Effector memory CD4-positive, alpha-beta T cell (primary cell): Measurements from ENCODE around the gene SLC25A43.
"Not testable (repeated sequence)": the region's sequence is repeated elsewhere in the genome, so short reads cannot be mapped to it uniquely, and the experiment has no call there.

Experiments used
- DNase-seq, 3 donors: peaks; one replicate each; pipeline ENCODE4 v3.0.0-alpha.2; 2020
- H3K27ac ChIP-seq: 2 replicates; pipeline ENCODE4 v1.7.0; 2013; ENCODE audit warnings: mild to moderate bottlenecking, low read length, moderate library complexity; ENCODE audit not compliant: insufficient read depth, poor library complexity, severe bottlenecking
- H3K27me3 ChIP-seq: replicated peaks from 2 replicates; pipeline ENCODE4 v1.7.0; 2013; ENCODE audit warnings: mild to moderate bottlenecking, low read length; ENCODE audit not compliant: insufficient read depth, control insufficient read depth, poor library complexity, severe bottlenecking
- H3K36me3 ChIP-seq: 2 replicates; pipeline ENCODE4 v1.7.0; 2013; ENCODE audit warnings: mild to moderate bottlenecking, low read length, moderate library complexity; ENCODE audit not compliant: control insufficient read depth, insufficient read depth
- H3K4me1 ChIP-seq: 2 replicates; pipeline ENCODE4 v1.7.0; 2013; ENCODE audit warnings: low read length, mild to moderate bottlenecking; ENCODE audit not compliant: control insufficient read depth, insufficient read depth, poor library complexity, severe bottlenecking
- H3K4me3 ChIP-seq: 2 replicates; pipeline ENCODE4 v1.7.0; 2013; ENCODE audit warnings: low read length, low read depth, mild to moderate bottlenecking; ENCODE audit not compliant: insufficient read depth, poor library complexity, severe bottlenecking
- H3K9me3 ChIP-seq: 2 replicates; pipeline ENCODE4 v1.7.0; 2013; ENCODE audit warnings: mild to moderate bottlenecking, low read length, moderate library complexity; ENCODE audit not compliant: control insufficient read depth

SLC25A43 gene

DNA sequence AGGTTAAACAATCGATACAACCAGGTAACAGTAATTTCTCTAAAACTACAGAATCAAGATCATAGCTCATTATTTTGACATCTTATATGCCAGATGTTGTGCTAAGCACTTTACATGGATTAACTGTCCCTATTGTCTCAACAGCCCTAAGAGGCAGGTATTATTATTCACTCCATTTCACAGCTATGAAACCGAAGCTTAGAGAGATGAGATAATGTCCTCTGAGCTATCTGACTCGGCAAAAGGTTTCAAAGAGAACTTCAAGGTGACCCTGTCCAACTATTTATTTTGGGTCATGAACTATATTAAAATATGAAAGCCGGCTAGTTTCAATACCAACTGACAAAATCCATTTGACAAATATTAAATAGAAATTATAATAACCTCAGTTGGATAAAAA lies 79.4 kb downstream of the SLC25A43 start:
- H3K36me3 ChIP-seq = no peaks in the 10 kb centered on the region
- H3K27ac ChIP-seq = no peak overlapping the region
- H3K4me3 ChIP-seq = no peak overlapping the region
- no peak for DNase-seq
- H3K27me3 ChIP-seq = no peaks in the 10 kb centered on the region
- no peaks in the 10 kb centered on the region for H3K4me1 ChIP-seq
- H3K9me3 ChIP-seq = no peaks in the 10 kb centered on the region

DNA sequence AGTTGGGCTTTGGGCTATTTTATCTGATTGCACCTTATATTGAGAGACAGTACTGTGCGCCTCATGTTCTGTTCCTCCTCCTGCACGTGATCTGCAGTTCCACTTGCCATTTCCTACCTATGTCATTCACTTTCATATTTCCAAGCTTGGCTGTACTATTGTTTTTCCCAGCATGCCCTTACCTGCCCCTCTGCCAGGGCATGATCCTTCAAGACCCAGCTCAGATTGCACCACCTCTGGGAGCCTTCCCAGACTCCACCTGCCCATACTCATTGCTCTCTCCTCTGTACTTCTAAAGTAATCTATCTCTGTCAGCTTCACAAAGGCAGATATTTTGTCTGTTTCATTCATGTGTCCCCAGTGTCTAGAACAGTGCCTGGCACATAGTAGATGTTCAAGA lies 80.7 kb downstream of the SLC25A43 start:
- H3K27ac ChIP-seq = no peak overlapping the region
- no peaks in the 10 kb centered on the region for H3K9me3 ChIP-seq
- no peak for DNase-seq
- no peak overlapping the region for H3K4me3 ChIP-seq
- no peaks in the 10 kb centered on the region for H3K36me3 ChIP-seq
- no peaks in the 10 kb centered on the region for H3K4me1 ChIP-seq
- no peaks in the 10 kb centered on the region for H3K27me3 ChIP-seq

DNA sequence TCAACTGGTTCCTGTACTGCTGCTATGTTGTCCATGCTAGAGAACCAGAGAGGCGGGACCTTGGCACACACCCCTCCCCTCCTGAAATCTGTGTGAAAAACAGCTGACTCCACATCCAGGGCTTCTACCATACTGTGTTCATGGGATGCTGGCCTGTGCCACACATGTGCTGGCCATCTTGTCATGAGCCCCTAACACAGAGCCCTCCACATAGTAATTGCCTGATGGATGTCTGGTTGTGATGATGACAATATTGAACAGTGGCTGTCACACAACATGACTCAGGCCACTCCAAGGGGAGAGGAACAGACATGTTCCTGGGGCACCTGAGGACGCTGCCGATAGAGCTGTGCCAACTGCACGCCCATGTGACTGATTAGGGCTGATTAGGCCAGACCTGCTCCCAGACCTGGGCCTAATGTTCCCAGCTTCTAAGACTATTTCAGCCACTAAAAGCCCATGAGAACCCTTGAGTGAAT lies 82.2 kb downstream of the SLC25A43 start:
- Histone ChIP-seq H3K4me1 (no peaks in the 10 kb centered on the region), H3K36me3 (no peaks in the 10 kb centered on the region), H3K4me3 (no peak overlapping the region), H3K27me3 (no peaks in the 10 kb centered on the region), H3K9me3 (no peaks in the 10 kb centered on the region), H3K27ac (no peak overlapping the region)
- no peak for DNase-seq

DNA sequence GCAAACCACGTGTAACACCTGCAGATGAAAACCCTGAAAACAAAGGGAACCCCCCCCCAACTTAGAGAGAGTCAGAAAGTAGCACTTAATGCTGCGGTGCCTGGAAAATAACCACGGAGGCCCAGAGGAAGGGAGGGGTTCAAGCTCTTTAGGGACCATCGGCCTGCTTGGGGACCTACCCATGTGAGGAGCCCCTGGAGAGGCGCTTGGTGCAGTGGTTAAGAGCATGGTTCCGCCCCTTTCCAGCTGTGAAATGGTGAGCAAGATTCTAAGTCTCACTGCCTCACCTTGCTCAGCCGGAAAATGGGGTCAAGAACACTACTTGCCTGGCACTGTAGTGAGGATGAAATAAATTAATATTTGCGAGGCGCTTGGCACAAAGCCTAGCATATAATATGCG lies 82.9 kb downstream of the SLC25A43 start:
- no peaks in the 10 kb centered on the region for H3K27me3 ChIP-seq
- no peak overlapping the region for H3K27ac ChIP-seq
- no peak for DNase-seq
- H3K36me3 ChIP-seq = no peaks in the 10 kb centered on the region
- H3K9me3 ChIP-seq = no peaks in the 10 kb centered on the region
- no peaks in the 10 kb centered on the region for H3K4me1 ChIP-seq
- H3K4me3 ChIP-seq = peak overlapping the region; percentile 52

DNA sequence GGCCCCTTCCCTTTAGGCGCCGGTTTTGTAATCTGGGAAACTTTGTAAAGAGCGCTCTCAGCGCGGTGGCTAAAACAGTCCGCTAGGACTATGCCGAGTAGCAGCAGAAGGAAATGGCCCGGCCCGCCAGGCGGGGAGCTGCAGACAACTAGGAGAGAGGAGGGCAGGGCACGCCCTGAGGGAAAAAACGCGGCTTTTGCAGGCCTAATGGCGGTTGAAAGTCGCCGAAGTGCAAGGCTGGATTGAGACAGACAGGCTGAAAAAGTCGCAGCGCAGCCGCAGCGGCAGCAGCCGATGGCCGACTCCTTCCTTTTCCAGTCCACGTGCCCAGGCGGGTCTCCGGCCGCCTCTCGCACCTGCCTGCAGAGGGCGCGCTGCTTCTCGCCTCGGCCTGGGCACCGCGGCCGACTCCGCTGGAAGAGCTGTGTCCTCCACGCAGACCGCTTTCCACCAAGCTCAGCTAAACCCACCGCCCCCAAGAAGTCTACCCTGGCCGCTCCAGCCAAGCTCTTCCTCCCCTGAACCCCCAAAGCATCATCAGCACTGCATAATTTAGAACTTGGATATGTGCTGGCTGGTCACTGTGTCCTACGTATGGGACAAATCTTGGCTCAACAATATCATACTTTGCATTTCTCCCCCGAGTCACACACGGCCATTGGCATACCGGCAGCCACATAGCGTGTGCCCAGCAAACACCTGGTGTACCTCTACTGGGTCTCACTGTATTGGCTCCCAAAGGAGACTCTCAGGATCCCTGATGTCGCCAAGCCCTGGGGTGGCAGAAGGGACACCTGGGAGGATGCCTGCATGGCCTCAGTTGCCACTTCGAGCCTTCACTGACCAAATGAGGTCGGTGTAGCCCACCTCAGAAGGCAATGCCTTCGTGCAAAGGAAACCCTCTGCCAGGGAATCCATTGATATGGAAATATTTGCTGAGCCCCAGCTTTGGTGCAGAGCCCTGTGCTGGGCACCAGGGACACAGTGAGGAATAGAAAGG lies 83.6 kb downstream of the SLC25A43 start:
- Histone ChIP-seq H3K4me1 (no peaks in the 10 kb centered on the region), H3K9me3 (no peaks in the 10 kb centered on the region), H3K36me3 (no peaks in the 10 kb centered on the region), H3K27ac (no peak overlapping the region), H3K27me3 (no peaks in the 10 kb centered on the region), H3K4me3 (peak overlapping the region; percentile 52)
- DNase-seq = peak; percentile 26 to 47 (median 30)

DNA sequence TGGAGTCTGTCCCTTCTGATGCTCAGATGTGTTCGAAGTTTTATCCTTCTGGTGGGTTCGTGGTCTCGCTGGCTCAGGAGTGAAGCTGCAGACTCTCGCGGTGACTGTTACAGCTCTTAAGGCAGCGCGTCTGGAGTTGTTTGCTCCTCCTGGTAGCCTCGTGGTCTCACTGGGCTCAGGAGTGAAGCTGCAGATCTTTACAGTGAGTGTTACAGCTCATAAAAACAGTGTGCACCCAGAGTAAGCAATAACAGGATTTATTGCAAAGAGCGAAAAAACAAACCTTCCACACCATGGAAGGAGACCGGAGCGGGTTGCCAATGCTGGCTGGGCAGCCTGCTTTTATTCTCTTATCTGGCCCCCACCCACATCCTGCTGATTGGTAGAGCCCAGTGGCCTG lies 87.6 kb downstream of the SLC25A43 start:
- DNase-seq = no peak
- no peak overlapping the region for H3K4me3 ChIP-seq
- H3K36me3 ChIP-seq = no peaks in the 10 kb centered on the region
- no peaks in the 10 kb centered on the region for H3K27me3 ChIP-seq
- no peak overlapping the region for H3K27ac ChIP-seq
- no peaks in the 10 kb centered on the region for H3K4me1 ChIP-seq
- no peaks in the 10 kb centered on the region for H3K9me3 ChIP-seq

DNA sequence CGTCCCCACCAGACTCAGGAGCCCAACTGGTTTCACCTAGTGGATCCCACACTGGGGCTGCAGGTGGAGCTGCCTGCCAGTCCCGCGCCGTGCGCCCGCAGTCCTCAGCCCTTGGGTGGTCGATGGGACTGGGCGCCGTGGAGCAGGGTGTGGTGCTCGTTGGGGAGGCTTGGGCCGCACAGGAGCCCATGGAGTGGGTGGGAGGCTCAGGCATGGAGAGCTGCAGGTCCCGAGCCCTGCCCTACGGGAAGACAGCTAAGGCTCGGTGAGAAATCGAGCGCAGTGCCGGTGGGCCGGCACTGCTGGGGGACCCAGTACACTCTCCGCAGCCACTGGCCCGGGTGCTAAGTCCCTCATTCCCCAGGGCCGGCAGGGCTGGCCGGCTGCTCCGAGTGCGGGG lies 88.6 kb downstream of the SLC25A43 start:
- not testable (repeated sequence) for H3K27me3 ChIP-seq, H3K27ac ChIP-seq, H3K4me3 ChIP-seq, H3K9me3 ChIP-seq, DNase-seq, H3K4me1 ChIP-seq, H3K36me3 ChIP-seq

DNA sequence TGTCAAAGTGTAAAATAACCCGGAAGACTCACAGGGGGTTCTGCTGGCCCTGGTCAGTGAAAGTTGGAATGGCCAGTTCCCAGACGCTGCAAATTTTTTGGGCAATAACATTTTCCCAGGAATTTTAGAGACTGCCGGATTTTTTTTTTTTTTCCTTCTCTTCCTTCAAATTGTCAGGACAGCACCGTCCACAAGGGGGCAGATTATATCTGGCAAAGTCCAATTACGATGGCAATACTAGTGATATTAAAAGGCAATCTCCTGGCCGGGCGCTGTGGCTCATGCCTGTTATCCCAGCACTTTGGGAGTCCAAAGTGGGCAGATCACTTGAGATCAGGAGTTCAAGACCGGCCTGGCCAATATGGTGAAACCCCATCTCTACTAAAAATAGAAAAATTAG lies 89.6 kb downstream of the SLC25A43 start:
- no peaks in the 10 kb centered on the region for H3K4me1 ChIP-seq
- DNase-seq = peak in 1 of 3 donors; percentile 30
- no peaks in the 10 kb centered on the region for H3K36me3 ChIP-seq
- H3K9me3 ChIP-seq = no peaks in the 10 kb centered on the region
- H3K4me3 ChIP-seq = no peak overlapping the region
- no peaks in the 10 kb centered on the region for H3K27me3 ChIP-seq
- H3K27ac ChIP-seq = no peak overlapping the region

DNA sequence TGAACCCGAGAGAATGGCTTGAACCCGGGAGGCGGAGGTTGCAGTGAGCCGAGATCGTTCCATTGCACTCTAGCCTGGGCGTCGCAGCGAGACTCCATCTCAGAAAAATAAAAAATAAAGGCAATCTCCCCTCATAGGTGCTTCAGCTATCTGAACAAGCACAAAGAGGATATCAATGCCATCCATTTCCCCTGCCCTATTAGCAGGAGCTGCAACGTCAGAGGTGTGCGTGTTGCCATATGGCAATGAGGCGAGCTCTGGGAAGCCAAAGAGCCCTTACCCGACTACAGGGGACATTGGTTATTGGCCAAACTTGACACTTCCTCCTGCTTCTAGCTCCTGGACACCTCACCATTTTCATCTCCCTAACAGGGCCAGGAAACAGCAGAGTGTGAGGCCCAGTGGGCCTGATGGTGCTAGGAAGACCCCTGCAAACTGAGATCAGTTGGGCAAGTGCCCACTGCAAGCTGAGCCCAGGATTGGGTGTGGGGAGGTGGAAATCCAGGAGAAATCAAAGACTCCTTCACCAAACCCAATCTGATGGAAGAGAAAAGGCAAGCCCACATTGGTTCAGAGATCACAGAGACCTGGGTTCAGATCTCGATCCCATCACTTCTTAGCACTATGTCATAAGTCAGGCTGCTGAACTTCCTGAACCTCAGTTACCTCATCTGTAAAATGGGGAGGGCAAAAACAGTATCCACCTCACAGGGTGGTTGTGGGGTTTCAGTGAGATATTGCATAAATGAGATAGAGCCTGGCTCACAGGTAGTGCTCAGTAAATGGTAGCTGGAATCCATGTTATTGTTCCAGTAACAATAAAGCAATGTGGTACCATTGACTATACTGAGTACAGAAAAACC lies 90.3 kb downstream of the SLC25A43 start:
- Histone ChIP-seq H3K4me3 (no peak overlapping the region), H3K27me3 (no peaks in the 10 kb centered on the region), H3K36me3 (no peaks in the 10 kb centered on the region), H3K27ac (no peak overlapping the region), H3K4me1 (no peaks in the 10 kb centered on the region), H3K9me3 (no peaks in the 10 kb centered on the region)
- no peak for DNase-seq

DNA sequence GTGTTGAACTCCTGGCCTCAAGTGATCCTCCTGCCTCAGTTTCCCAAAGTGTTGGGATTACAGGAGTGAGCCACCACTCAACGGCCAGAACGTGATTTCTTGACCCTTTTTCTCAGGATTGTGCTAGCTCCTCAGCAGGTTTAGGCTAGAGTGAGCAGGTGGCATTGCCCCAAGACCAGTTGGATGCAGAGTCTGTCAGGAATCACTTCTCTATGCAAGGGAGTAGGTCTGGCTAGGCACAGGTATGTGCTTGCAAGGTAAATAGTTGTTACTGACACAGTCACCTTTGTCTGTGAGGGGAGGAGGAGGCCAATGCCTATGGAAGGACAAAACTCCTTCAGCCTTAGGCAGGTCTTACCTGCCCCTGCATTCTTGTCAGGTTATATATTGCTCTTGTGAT lies 93.3 kb downstream of the SLC25A43 start:
- no peak for DNase-seq
- H3K9me3 ChIP-seq = no peaks in the 10 kb centered on the region
- H3K27ac ChIP-seq = no peak overlapping the region
- H3K36me3 ChIP-seq = no peaks in the 10 kb centered on the region
- H3K4me3 ChIP-seq = no peak overlapping the region
- no peaks in the 10 kb centered on the region for H3K27me3 ChIP-seq
- no peaks in the 10 kb centered on the region for H3K4me1 ChIP-seq
